ENCODE results near the gene HIPK4. TPM values are rescaled to one million over a fixed set of nuclear protein-coding genes. Genes with fewer than 3 reads are reported as not detected.
A peak's percentile ranks its signal among the peaks of the same experiment; 100 is the strongest.

HIPK4 gene
- total and polyA plus RNA-seq, 9 of the 15 experiments (the other 6 are each of a cell fraction or from before 2014, with no cell fraction given), result 0.06 to 0.09 TPM; not detected in 7

- TF ChIP-seq ZHX1 (conservative IDR thresholded peaks at IDR 0.05; ENCODE audit: low read length), result no peak
- no peak for TF ChIP-seq ZNF212 (CRISPR knock-in tag; IDR thresholded peaks at IDR 0.05)
- no peak for TF ChIP-seq JUN (IDR thresholded peaks at IDR 0.05; ENCODE audit: borderline replicate concordance, low read depth, low read length)
- TF ChIP-seq JUN (CRISPR knock-in tag; IDR thresholded peaks at IDR 0.05; ENCODE audit: borderline replicate concordance), result no peak
- no peak for TF ChIP-seq ZFPM2 (CRISPR knock-in tag; IDR thresholded peaks at IDR 0.05)
- TF ChIP-seq L3MBTL2 (IDR thresholded peaks at IDR 0.05), result peak; percentile 83
- peak; percentile 70 to 75 for TF ChIP-seq NRF1 (conservative IDR thresholded peaks at IDR 0.05 in 1 of 2, IDR thresholded peaks at IDR 0.05 in 1 of 2)
- TF ChIP-seq MBD2 (IDR thresholded peaks at IDR 0.05; ENCODE audit: borderline replicate concordance, low read depth), result no peak
- TF ChIP-seq HIVEP1 (CRISPR knock-in tag; IDR thresholded peaks at IDR 0.05), result no peak
- TF ChIP-seq ZNF347 (CRISPR knock-in tag; IDR thresholded peaks at IDR 0.05; ENCODE audit: low read depth), result no peak
- TF ChIP-seq ZNF785 (CRISPR knock-in tag; IDR thresholded peaks at IDR 0.05), result no peak
- TF ChIP-seq ZNF280B (CRISPR knock-in tag; IDR thresholded peaks at IDR 0.05), result no peak
- TF ChIP-seq ZNF41 (CRISPR knock-in tag; conservative IDR thresholded peaks at IDR 0.05), result no peak
- TF ChIP-seq ZNF695 (CRISPR knock-in tag; IDR thresholded peaks at IDR 0.05), result no peak
- no peak for TF ChIP-seq PHF21A (IDR thresholded peaks at IDR 0.05; ENCODE audit: borderline replicate concordance, low read depth)
- no peak for TF ChIP-seq ZNF324 (CRISPR knock-in tag; IDR thresholded peaks at IDR 0.05)
- no peak for TF ChIP-seq NR2C1 (IDR thresholded peaks at IDR 0.05)
- TF ChIP-seq NR2C1 (tag; IDR thresholded peaks at IDR 0.05), result no peak
- no peak for TF ChIP-seq BDP1 (IDR thresholded peaks at IDR 0.05; ENCODE audit: insufficient read depth, insufficient read length)
- no peak for TF ChIP-seq ZNF609 (CRISPR knock-in tag; IDR thresholded peaks at IDR 0.05; ENCODE audit: borderline replicate concordance)
- no peak for TF ChIP-seq CREB1 (IDR thresholded peaks at IDR 0.05)
- TF ChIP-seq CREB1 (CRISPR knock-in tag; IDR thresholded peaks at IDR 0.05), result 0 out of 2 replicates have a peak, but pooled peaks have one; percentile 23
Observed at GRCh38 chr19:40398417-40399131, 8.6 kb upstream of the HIPK4 start (continued).

All from K562 (cell line).